WI38 (cell line): Measurements from ENCODE around the gene DNAJC16.
A peak's percentile ranks its signal among the peaks of the same experiment; 100 is the strongest.

ENCODE experiments used
- H3K4me3 ChIP-seq: 2 replicates; pipeline ENCODE4 v1.5.1; 2011; ENCODE audit warnings: low read depth, mild to moderate bottlenecking, control low read depth, low read length
- TF ChIP-seq, protein P1 (sequence below): IDR thresholded peaks from 2 replicates; pipeline ENCODE4 v1.5.1; 2012; ENCODE audit warnings: low read depth, mild to moderate bottlenecking, control low read depth, low read length

Gene DNAJC16

GRCh38 chr1:15522551-15522950 is 4.1 kb upstream of the DNAJC16 start:
- no peak overlapping the region for H3K4me3 ChIP-seq
- TF ChIP-seq, protein P1, sequence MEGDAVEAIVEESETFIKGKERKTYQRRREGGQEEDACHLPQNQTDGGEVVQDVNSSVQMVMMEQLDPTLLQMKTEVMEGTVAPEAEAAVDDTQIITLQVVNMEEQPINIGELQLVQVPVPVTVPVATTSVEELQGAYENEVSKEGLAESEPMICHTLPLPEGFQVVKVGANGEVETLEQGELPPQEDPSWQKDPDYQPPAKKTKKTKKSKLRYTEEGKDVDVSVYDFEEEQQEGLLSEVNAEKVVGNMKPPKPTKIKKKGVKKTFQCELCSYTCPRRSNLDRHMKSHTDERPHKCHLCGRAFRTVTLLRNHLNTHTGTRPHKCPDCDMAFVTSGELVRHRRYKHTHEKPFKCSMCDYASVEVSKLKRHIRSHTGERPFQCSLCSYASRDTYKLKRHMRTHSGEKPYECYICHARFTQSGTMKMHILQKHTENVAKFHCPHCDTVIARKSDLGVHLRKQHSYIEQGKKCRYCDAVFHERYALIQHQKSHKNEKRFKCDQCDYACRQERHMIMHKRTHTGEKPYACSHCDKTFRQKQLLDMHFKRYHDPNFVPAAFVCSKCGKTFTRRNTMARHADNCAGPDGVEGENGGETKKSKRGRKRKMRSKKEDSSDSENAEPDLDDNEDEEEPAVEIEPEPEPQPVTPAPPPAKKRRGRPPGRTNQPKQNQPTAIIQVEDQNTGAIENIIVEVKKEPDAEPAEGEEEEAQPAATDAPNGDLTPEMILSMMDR: no peak

- peak overlapping the region; percentile 78 for H3K4me3 ChIP-seq
- TF ChIP-seq, protein P1: no peak
Observed at GRCh38 chr1:15523104-15524020, 3.3 kb upstream of the DNAJC16 start.

DNA sequence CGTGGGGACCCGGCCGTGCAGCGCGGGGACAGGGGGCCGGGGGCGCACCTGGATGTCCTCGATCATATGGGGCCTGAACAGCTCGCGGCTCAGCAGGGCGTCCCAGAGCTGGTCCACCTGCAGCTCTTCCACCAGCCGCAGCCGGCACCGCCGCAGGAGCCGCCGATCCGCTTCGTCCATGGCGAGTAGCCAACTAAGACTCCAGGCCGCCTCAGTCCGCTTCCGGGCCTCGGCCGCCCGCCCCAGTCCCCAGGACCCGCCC is 2.7 kb upstream of the DNAJC16 start, which contains the start of gene CASP9:
CASP9 (minus strand) TSS at position 195 of the 262 bp plus-strand sequence; CDS start at position 180, 15 bp downstream.
- TF ChIP-seq, protein P1: no peak

GRCh38 chr1:15524283-15525049 is 2.2 kb upstream of the DNAJC16 start:
- H3K4me3 ChIP-seq: peak overlapping the region; percentile 78

More for the DNA sequence above, 2.7 kb upstream of the DNAJC16 start, which contains the start of gene CASP9:
- peak within 1 kb of the TSS; percentile 89 for H3K4me3 ChIP-seq

GRCh38 chr1:15525050-15526020 is 1.3 kb upstream of the DNAJC16 start:
- TF ChIP-seq, protein P1: no peak
- H3K4me3 ChIP-seq: peak overlapping the region; percentile 89

More at GRCh38 chr1:15524283-15525049, 2.2 kb upstream of the DNAJC16 start:
- TF ChIP-seq, protein P1: no peak

- peak overlapping the region; percentile 89 for H3K4me3 ChIP-seq
- TF ChIP-seq, protein P1: no peak
Observed at GRCh38 chr1:15526021-15526489, 593 bp upstream of the DNAJC16 start.
